ENCODE measurements around the gene PSAT1.

- TF ChIP-seq POLR2AphosphoS5 (IDR thresholded peaks at IDR 0.05; ENCODE audit: low read depth, low read length) = no peak
- TF ChIP-seq TAF1 (IDR thresholded peaks at IDR 0.05; ENCODE audit: borderline replicate concordance, insufficient read depth, low read length) = no peak
- no peak for TF ChIP-seq REST (IDR thresholded peaks at IDR 0.05; ENCODE audit: insufficient read depth in 1 of 2, low read depth in 2 of 2, low read length in 2 of 2)
- TF ChIP-seq FOXP2 (optimal IDR thresholded peaks at IDR 0.05; ENCODE audit: borderline replicate concordance, extremely low read depth, extremely low read length, insufficient read depth) = no peak
- no peak for TF ChIP-seq SIN3A (IDR thresholded peaks at IDR 0.05; ENCODE audit: borderline replicate concordance, insufficient read depth, low read length)
These were observed 1.7 kb upstream of the PSAT1 start for GRCh38 chr9:78295177-78295575.
